ENCODE data around the gene GNB1L.

Gene GNB1L

GRCh38 chr22:19859861-19860510, 5.3 kb upstream of the GNB1L start:
- no peak for DNase-seq

DNA sequence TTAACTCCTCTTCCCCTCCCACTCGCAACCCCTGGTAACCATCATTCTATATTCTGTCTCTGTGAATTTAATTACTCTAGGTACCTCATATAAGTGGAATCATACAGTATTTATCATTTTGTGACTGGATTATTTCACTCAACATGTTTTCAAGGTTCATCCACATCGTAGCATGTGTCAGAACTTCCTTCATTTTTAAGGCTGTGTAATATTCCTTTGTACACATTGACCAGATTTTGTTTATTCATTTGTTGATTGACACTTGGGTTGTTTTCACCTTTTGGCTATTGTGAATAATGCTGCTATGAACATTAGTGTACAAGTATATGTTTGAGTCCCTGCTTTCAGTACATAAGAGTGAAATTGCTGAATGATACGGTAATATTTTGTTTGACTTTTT, 2.7 kb upstream of the GNB1L start:
- no peak for DNase-seq

- peak; percentile 31 to 39 for DNase-seq
Measured at GRCh38 chr22:19855504-19856409, 1.1 kb upstream of the GNB1L start.

DNA sequence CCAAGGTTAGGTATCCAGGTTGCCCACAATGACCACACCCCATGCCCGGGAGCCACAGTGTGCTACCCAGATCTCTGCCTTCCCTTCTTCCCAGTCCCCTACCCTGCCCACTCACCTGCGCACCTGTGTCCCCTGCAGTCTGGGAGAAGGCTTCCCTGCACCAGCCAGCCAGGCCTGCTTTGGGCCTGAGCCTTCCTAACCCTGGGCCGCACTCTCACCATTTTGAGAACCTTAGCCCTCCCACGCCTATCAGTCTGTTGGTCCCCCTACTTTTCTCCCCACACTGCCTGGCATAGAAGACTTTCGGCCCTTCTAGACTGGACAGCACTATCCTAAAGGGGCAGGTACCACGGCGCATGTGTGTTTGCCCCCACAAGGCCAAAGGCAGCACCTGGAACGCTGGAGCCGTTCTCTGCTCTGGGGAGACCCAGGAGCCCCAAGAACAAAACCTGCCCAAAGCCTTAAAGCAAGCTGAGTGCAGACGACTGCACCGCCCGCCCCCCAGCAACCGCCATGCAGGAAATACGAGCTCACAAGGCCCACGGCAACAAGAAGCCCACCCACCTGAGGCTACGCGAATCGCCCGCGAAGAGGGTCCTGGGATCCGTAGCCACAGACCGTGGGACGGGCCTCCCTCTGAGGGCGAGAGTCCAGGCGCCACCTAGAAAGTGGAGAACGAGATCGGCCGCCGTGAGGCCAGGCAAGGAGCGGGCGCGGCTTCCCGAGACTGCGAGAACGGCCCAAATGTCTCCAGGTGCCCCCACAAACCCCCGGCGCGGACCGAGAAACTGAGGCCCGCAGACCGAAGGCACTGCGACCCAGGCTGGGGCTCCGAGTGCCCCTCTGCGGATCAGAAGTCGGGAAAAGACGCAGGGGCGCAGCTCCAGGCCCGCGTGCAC, 546 bp downstream of the GNB1L start:
- DNase-seq, result no peak

DNA sequence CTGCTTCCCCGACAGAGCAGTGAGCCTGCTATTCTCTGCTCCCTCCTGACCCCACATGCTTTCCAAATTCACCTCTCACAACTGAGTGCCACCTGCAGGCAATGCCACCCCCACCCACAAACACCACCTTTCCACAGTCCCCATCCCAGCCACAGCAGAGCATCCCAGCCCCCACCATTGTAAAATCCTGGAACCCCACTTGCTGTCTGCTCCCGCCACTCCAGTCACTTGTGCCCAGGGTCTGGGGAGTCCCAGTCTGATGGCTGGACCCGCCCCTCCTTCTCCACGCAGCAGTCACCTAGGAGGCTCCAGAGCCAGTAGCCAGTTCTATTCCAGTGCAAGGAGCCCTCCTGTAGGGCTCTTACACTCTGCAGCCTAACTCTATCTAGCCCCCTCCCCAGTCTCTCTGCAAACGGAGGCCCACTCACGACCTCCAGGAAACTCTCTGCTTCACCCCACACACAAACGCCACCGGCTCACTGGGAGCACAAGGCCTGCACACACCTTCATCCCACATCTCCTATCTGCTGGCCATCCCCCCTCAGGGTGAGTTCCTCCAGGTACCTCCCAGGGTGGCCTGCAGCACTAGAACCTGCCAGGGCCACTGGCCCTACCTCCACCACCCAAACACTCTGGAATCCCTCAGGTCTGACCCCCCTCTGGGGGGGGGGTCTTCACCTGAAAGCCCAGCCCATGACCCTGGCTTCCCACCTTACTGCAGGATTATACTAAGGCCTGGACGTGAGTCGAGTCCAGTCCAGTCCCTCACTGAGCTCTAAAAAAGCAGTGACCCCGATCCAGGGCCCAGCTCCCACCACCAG, 1.4 kb downstream of the GNB1L start:
- DNase-seq, result no peak

GRCh38 chr22:19852177-19852781, 2.4 kb downstream of the GNB1L start:
- DNase-seq, result no peak

DNA sequence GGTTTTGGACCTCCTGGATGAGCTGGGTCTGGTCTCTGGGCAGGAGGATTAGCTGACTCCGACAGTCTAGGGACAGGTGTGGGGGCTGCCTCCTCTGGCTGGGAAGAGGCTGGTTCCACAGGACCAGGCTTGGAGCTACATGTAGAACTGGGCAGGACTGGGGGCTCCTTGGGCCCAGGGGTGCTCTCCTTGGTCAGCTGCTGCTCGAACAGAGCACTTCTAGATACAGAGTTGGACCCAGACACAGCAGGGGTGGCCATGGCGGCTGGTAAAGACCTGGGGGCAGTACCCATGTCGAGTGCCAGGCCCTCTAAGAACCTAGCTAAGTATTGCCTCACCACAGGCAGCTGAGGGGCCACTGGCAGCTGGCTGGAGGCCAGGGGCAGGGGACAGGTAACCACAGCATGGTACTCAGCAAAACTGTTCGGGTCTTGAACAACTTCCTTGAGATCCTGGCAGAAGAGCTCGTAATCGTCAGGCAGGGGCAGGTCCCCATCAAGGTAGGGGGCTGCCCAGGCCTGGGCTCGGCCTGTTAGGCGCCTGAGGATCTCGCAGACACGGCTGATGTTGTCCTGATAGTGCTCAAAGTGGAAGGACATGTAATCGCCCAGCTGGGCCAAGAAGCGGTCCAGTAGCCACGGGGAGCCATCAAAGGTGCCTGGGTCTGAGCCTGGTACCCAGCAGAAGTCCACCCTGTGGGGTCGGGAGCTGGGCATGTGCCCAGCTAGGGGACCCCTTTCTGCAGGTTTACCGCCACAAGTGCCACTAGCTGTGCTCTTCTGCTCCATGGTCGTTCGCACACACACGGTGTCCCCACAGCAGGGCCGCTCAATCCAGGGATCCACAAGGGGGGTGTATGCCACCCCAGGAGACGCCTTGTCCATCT, 3.1 kb downstream of the GNB1L start:
- no peak for DNase-seq

GRCh38 chr22:19850763-19851109, 3.9 kb downstream of the GNB1L start:
- no peak for DNase-seq

DNA sequence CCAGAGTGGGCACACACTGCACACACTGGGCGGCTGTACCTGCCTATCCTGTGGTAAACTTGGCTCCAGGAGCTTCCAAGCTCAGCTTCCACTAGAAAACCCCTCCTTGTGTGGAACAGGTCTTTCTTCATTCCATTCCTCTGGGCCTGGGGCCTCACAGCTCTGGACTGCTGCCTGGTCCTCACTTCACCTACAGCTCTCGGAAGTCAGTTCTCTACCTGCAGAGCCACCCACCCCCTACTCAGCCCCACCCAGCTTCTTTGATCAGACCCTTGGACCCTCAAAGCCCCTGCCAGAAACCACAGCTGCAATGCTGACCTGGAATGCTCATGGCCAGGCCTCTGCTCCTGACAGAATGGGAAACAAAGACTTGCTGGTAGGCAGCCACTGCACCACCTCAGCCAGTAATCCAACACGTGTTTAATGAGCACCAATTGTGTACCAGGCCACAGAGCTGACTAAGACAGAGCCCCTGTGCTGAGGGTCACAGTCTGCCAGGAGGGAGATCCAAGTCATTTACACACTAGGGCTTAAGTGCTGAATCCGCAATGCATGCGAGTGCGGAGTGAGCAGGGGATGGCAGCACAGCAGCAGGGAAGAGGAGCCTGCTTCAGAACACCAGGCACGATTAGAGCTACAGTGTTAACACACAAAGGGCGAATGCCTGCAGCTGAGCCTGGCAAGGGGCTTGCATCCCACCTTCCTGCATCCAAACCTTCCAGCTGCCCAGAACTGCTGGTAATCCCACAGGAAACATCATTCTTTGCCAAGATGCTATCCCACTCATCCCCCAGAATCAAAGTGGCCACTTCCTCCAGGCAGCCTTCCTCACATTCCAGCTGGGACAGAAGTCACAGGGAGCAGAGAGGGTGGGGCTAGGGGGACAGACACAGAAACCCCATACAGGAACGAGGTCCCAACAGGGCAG, 4.6 kb downstream of the GNB1L start:
- DNase-seq, result no peak

DNA sequence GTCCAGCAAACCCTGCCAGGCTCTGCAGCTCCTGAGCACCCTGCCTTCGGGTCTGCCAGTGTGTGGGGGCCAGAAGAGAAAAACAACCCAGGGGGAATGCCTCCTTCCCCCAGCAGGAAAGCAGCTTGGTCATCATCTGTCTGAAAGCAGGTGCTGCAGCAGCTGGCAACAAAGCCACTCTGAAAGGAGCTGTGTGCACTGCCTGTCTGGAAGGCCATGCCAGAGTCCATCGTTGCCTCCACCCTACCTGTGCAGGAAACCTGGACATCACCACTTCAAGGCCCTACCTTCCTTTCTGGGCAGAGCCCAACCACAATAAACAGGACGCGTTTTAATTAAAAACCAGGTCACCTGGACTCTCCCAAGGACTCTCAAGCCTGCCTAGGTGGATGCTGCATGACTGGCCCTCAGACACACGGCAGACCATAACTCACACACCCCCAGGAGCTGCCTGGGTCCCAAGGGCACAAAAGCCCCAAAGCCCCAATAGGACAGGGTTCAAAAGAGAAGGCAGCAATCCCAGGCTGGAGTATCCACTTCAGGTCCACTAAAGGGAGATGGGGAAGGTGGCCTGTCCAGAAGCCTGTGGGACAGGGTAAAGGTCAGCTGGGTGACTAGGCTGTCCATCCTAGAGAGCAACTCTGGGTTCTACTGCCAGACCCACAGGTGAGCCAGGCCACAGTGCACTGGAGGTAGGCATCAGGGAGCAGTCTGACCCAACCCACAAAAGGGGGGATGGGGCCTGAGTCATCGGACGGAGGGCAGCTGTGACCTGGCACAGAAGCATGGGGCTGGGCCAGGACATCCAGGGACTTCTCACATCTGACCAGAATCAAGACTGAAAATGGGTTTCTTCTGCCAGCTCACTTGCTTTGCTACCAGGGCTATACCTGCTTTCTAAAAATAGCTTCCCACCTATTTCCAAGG, 6.1 kb downstream of the GNB1L start:
- DNase-seq, result no peak

GRCh38 chr22:19847345-19847632, 7.4 kb downstream of the GNB1L start:
- no peak for DNase-seq

- no peak for DNase-seq
Measured at GRCh38 chr22:19846620-19847344, 7.9 kb downstream of the GNB1L start.

GRCh38 chr22:19845054-19845722, 9.5 kb downstream of the GNB1L start:
- no peak for DNase-seq

- no peak for DNase-seq
Measured at GRCh38 chr22:19844377-19845053, 10.2 kb downstream of the GNB1L start.

DNA sequence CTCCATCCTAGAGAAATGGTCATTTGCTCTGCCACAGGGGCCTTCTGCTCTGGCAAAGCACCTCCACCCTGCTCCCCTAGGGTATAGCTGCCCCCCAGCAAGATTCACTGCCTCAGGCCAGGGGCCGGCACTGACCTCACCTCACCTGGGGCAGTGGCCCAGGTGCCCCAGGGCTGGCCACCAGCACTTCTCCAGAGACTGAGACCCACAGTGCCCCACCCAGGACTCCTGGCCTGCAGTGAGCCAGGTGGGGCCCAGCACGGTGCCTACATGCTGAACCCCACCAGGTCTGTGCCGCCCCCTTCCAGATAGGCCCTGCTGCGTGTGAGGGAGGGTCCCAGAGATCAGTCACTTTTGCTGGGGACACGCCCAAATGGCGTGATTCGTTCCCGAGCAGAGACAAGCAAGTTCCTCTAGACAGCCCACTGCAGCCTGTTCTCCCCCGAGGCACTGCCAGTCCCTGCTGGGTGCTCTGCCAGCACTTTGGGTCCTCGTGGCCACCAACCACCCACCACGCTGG, 10.8 kb downstream of the GNB1L start:
- DNase-seq, result no peak

GRCh38 chr22:19843107-19843856, 11.4 kb downstream of the GNB1L start:
- DNase-seq, result no peak

Data from activated CD4-positive, alpha-beta T cell treated with anti-CD3 and anti-CD28 coated beads, Interleukin-2, amount 50 U/mL, for 4 hours (primary cell).